ENCODE results near the gene DDX41. TPM values are rescaled to one million over a fixed set of nuclear protein-coding genes. Genes with fewer than 3 reads are reported as not detected.

Gene DDX41
- total RNA-seq, 2 experiments from 2014 or later: 169 to 224 TPM

GRCh38 chr5:177513500-177513899 is 3.3 kb downstream of the DDX41 start:
- peaks cover 40% of the 10 kb centered on the region for H3K4me1 ChIP-seq (ENCODE audit: insufficient read depth, low read length, poor library complexity, severe bottlenecking)
- H3K27ac ChIP-seq (ENCODE audit: low read depth, low read length, poor library complexity, severe bottlenecking): no peak overlapping the region
- intact Hi-C loops (cut with micrococcal nuclease; ENCODE audit: unreplicated experiment): no loop called here
- ChIA-PET POLR2A (no interaction called here), CTCF (ENCODE audit: unreplicated experiment) (no interaction called here)
- H2AFZ ChIP-seq (ENCODE audit: low read length): no peak overlapping the region
- H4K20me1 ChIP-seq (ENCODE audit: insufficient read depth, low read length): no peaks in the 10 kb centered on the region
- H3K36me3 ChIP-seq (ENCODE audit: insufficient read depth, low read length): peaks cover 74% of the 10 kb centered on the region
- TF ChIP-seq CTCF (conservative IDR thresholded peaks at IDR 0.05; ENCODE audit: low read length) (no peak), EZH2phosphoT487 (IDR thresholded peaks at IDR 0.05; ENCODE audit: borderline replicate concordance, low read depth, low read length) (no peak)
- peaks cover 37% of the 10 kb centered on the region for H3K79me2 ChIP-seq (ENCODE audit: insufficient read depth, low read depth, low read length)
- no peaks in the 10 kb centered on the region for H3K9me3 ChIP-seq (ENCODE audit: low read length)
- H3K9me2 ChIP-seq (ENCODE audit: insufficient read depth, low read length): no peaks in the 10 kb centered on the region
- no peak overlapping the region for H3K4me3 ChIP-seq (ENCODE audit: low read depth, low read length, poor library complexity, severe bottlenecking)
- BruUV-seq (replicated peaks): no TSS peak
- no peak overlapping the region for H3K4me2 ChIP-seq (ENCODE audit: low read length)
- DNase-seq (ENCODE audit: low spot score): no peak

GRCh38 chr5:177512736-177513380 is 3.9 kb downstream of the DDX41 start:
- no peak overlapping the region for H3K4me2 ChIP-seq (ENCODE audit: low read length)
- TF ChIP-seq EZH2phosphoT487 (IDR thresholded peaks at IDR 0.05; ENCODE audit: borderline replicate concordance, low read depth, low read length) (no peak), CTCF (conservative IDR thresholded peaks at IDR 0.05; ENCODE audit: low read length) (no peak)
- H3K79me2 ChIP-seq (ENCODE audit: insufficient read depth, low read depth, low read length): peaks cover 43% of the 10 kb centered on the region
- H3K4me1 ChIP-seq (ENCODE audit: insufficient read depth, low read length, poor library complexity, severe bottlenecking): peaks cover 43% of the 10 kb centered on the region
- DNase-seq (ENCODE audit: low spot score): no peak
- no peaks in the 10 kb centered on the region for H3K9me3 ChIP-seq (ENCODE audit: low read length)
- H3K4me3 ChIP-seq (ENCODE audit: low read depth, low read length, poor library complexity, severe bottlenecking): no peak overlapping the region
- no peak overlapping the region for H2AFZ ChIP-seq (ENCODE audit: low read length)
- no TSS peak for BruUV-seq (replicated peaks)
- no peak overlapping the region for H3K27ac ChIP-seq (ENCODE audit: low read depth, low read length, poor library complexity, severe bottlenecking)
- no peaks in the 10 kb centered on the region for H3K9me2 ChIP-seq (ENCODE audit: insufficient read depth, low read length)
- POLR2A ChIA-PET: no interaction called here
- H4K20me1 ChIP-seq (ENCODE audit: insufficient read depth, low read length): no peaks in the 10 kb centered on the region
- intact Hi-C loops (cut with micrococcal nuclease; ENCODE audit: unreplicated experiment): no loop called here
- CTCF ChIA-PET (ENCODE audit: unreplicated experiment): no interaction called here
- peaks cover 80% of the 10 kb centered on the region for H3K36me3 ChIP-seq (ENCODE audit: insufficient read depth, low read length)
